ENCODE measurements around the gene EHMT1.
"Not testable (repeated sequence)": the region's sequence is repeated elsewhere in the genome, so short reads cannot be mapped to it uniquely, and the experiment has no call there.

The EHMT1 gene

DNA sequence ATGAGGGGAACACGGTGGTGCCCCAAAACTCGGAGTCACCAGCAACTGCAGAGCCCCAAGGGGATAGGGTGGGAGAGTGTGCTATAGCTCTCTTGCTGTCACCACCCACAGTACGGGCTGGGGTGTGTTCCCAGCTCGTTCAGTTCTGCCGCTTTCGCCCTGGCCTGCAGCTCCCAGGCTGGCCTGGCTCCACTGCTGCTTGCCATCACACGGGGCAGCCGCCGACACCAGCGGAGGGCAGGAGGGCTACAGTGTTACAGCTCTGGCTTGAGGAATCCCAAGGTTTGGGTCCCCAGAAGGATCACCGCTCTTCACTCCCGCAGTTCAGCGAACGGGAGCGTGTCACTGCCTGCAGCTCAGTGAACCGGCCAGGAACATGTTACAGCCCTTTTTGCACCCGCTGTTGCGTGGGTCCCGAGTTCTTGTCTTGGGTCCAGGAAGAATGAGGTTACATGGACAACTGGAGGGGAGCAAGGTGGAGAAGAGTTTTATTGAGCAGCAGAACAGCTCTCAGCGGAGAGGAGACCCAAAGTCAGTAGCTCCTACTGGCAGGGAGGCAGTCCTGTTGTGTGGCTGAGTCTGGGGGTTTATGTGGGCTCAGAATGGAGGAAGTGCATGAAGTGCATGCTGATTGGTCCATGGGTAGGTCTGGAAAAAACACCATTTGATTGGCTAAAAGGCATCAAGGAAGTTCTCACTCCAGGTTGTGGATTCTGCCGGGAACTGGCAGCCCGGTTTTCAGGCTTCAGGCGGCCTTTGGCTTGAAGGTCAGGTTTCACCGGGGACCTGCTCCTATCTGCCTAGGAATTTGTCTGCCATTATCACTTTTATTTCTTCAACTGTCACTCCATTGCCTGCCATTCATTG, 113.4 kb downstream of the EHMT1 start:
- POLR2A ChIA-PET = no interaction called here
- H3K4me1 ChIP-seq (ENCODE audit: control extremely low read depth in 1 of 4, control insufficient read depth in 4 of 4, insufficient read depth in 4 of 4, low read length in 3 of 4) = no peaks in the 10 kb centered on the region
- CTCF ChIA-PET = interaction anchor here (0.8 kb wide), 1 partner anchor 153 kb away, joined by 3 read pairs; no protein-coding TSS in a partner anchor
- peaks cover 55 to 92% (median 75%) of the 10 kb centered on the region in 4 experiments for H3K36me3 ChIP-seq (ENCODE audit: control insufficient read depth in 4 of 4, insufficient read depth in 4 of 4, low read length in 3 of 4)
- H3K27ac ChIP-seq (ENCODE audit: insufficient read depth in 1 of 2, low read depth in 1 of 2, low read length in 2 of 2, poor library complexity in 1 of 2, severe bottlenecking in 2 of 2) = no peak overlapping the region
- peaks cover 10 to 40% (median 20%) of the 10 kb centered on the region in 5 experiments for H3K9me3 ChIP-seq (ENCODE audit: control extremely low read depth in 1 of 5, control insufficient read depth in 4 of 5, insufficient read depth in 2 of 5, low read depth in 1 of 5, low read length in 4 of 5)
- DNase-seq = no peak
- H3K4me3 ChIP-seq (ENCODE audit: control insufficient read depth in 1 of 7, extremely low read depth in 1 of 7, insufficient read depth in 4 of 7, low read depth in 2 of 7, low read length in 6 of 7) = no peak overlapping the region
- no peaks in the 10 kb centered on the region for H3K27me3 ChIP-seq (replicated peaks in 2 of 5; ENCODE audit: control insufficient read depth in 4 of 5, insufficient read depth in 5 of 5, low read length in 4 of 5)
- 98% methylated on average over 22 of the region's 24 CpGs for WGBS (ENCODE audit: insufficient coverage)

DNA sequence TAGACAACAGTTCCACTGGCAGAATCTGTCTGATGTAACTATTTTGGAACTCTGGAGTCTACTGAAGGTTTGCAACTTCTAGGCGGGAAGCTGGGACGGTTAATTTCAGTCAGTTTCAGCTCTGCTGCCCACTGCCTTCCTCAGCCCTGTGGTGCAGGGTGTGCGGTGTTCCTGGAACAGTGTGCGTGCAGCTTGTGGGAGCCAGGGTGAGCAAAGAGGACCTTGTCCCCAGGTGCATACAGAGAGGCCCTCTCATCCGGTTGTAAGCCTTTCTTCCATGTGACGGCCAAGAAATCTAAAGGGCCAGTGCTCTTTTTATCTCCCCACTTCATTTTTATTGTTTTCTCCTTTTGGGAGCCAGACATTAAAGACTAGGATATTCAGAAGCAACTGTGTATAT, 114.6 kb downstream of the EHMT1 start:
- H3K27ac ChIP-seq (ENCODE audit: insufficient read depth in 1 of 2, low read depth in 1 of 2, low read length in 2 of 2, poor library complexity in 1 of 2, severe bottlenecking in 2 of 2) = no peak overlapping the region
- POLR2A ChIA-PET = no interaction called here
- WGBS (ENCODE audit: insufficient coverage) = 99% methylated on average over 4 of the region's 6 CpGs
- H3K9me3 ChIP-seq (ENCODE audit: control extremely low read depth in 1 of 5, control insufficient read depth in 4 of 5, insufficient read depth in 2 of 5, low read depth in 1 of 5, low read length in 4 of 5) = peaks cover 10 to 40% (median 20%) of the 10 kb centered on the region in 5 experiments
- peaks cover 47 to 84% (median 69%) of the 10 kb centered on the region in 4 experiments for H3K36me3 ChIP-seq (ENCODE audit: control insufficient read depth in 4 of 4, insufficient read depth in 4 of 4, low read length in 3 of 4)
- H3K4me1 ChIP-seq (ENCODE audit: control extremely low read depth in 1 of 4, control insufficient read depth in 4 of 4, insufficient read depth in 4 of 4, low read length in 3 of 4) = no peaks in the 10 kb centered on the region
- no peak overlapping the region for H3K4me3 ChIP-seq (ENCODE audit: control insufficient read depth in 1 of 7, extremely low read depth in 1 of 7, insufficient read depth in 4 of 7, low read depth in 2 of 7, low read length in 6 of 7)
- DNase-seq = no peak
- CTCF ChIA-PET = no interaction called here
- H3K27me3 ChIP-seq (replicated peaks in 2 of 5; ENCODE audit: control insufficient read depth in 4 of 5, insufficient read depth in 5 of 5, low read length in 4 of 5) = no peaks in the 10 kb centered on the region

DNA sequence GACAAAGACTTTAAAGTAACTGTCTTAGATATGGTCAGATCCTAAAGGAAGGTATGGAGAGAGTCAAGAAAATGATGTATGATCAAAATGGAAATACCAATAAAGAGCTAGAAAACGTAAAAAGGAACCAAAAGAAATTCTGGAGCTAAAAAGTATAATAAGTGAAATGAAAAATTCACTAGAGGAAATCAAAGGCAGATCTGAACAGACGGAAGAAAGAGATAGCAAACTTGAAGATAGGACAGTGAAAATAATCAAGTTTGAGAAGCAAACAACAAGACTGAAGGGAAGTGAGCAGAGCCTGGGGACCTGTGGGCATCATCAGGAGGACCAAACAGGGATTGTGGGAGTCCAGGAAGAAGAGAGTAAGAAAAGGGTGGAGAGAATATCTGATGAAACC, 115.4 kb downstream of the EHMT1 start:
- DNase-seq = peak in 1 of 3 donors; percentile 26
- POLR2A ChIA-PET = no interaction called here
- CTCF ChIA-PET = interaction anchor here (1.8 kb wide), 1 partner anchor 9 kb away, joined by 4 read pairs; no protein-coding TSS in a partner anchor
- no peaks in the 10 kb centered on the region for H3K4me1 ChIP-seq (ENCODE audit: control extremely low read depth in 1 of 4, control insufficient read depth in 4 of 4, insufficient read depth in 4 of 4, low read length in 3 of 4)
- H3K27me3 ChIP-seq (replicated peaks in 2 of 5; ENCODE audit: control insufficient read depth in 4 of 5, insufficient read depth in 5 of 5, low read length in 4 of 5) = no peaks in the 10 kb centered on the region
- H3K36me3 ChIP-seq (ENCODE audit: control insufficient read depth in 4 of 4, insufficient read depth in 4 of 4, low read length in 3 of 4) = peaks cover 42 to 77% (median 64%) of the 10 kb centered on the region in 4 experiments
- no peak overlapping the region for H3K4me3 ChIP-seq (ENCODE audit: control insufficient read depth in 1 of 7, extremely low read depth in 1 of 7, insufficient read depth in 4 of 7, low read depth in 2 of 7, low read length in 6 of 7)
- 100% methylated on average over 2 of the region's 2 CpGs for WGBS (ENCODE audit: insufficient coverage)
- H3K27ac ChIP-seq (ENCODE audit: insufficient read depth in 1 of 2, low read depth in 1 of 2, low read length in 2 of 2, poor library complexity in 1 of 2, severe bottlenecking in 2 of 2) = no peak overlapping the region
- H3K9me3 ChIP-seq (ENCODE audit: control extremely low read depth in 1 of 5, control insufficient read depth in 4 of 5, insufficient read depth in 2 of 5, low read depth in 1 of 5, low read length in 4 of 5) = peaks cover 10 to 40% (median 20%) of the 10 kb centered on the region in 5 experiments

DNA sequence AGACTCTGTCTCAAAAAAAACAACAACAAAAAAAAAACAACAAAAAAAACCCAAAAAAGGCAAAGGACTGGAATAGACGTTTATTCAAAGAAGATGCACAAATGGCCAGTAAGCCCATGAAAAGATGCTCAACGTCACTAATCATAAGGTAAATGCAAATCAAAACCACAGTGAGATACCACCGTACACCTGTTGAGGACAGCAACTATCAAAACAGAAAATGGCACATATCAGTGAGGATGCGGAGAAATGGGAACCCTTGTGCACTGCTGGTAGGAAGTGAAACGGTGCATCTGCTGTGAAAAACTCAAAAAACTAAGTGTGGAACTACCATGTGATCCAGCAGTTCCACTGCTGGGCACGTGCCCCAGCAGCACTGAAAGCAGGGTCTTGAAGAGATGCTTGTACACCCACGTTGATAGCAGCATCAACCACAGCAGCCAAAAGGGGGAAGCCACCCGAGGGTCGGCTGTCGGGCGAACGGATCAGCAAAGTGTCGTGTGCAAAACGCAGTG, 119.4 kb downstream of the EHMT1 start:
- H3K27ac ChIP-seq (ENCODE audit: insufficient read depth in 1 of 2, low read depth in 1 of 2, low read length in 2 of 2, poor library complexity in 1 of 2, severe bottlenecking in 2 of 2); H3K4me1 ChIP-seq (ENCODE audit: control extremely low read depth in 1 of 4, control insufficient read depth in 4 of 4, insufficient read depth in 4 of 4, low read length in 3 of 4); POLR2A ChIA-PET; H3K27me3 ChIP-seq (replicated peaks in 2 of 5; ENCODE audit: control insufficient read depth in 4 of 5, insufficient read depth in 5 of 5, low read length in 4 of 5); CTCF ChIA-PET; H3K4me3 ChIP-seq (ENCODE audit: control insufficient read depth in 1 of 7, extremely low read depth in 1 of 7, insufficient read depth in 4 of 7, low read depth in 2 of 7, low read length in 6 of 7); DNase-seq: not testable (repeated sequence)
- H3K9me3 ChIP-seq (ENCODE audit: control extremely low read depth in 1 of 5, control insufficient read depth in 4 of 5, insufficient read depth in 2 of 5, low read depth in 1 of 5, low read length in 4 of 5) = peaks cover 7 to 20% (median 10%) of the 10 kb centered on the region in 5 experiments
- H3K36me3 ChIP-seq (ENCODE audit: control insufficient read depth in 4 of 4, insufficient read depth in 4 of 4, low read length in 3 of 4) = peaks cover 26 to 72% (median 50%) of the 10 kb centered on the region in 4 experiments
- WGBS (ENCODE audit: insufficient coverage) = 98% methylated on average over 5 of the region's 14 CpGs

DNA sequence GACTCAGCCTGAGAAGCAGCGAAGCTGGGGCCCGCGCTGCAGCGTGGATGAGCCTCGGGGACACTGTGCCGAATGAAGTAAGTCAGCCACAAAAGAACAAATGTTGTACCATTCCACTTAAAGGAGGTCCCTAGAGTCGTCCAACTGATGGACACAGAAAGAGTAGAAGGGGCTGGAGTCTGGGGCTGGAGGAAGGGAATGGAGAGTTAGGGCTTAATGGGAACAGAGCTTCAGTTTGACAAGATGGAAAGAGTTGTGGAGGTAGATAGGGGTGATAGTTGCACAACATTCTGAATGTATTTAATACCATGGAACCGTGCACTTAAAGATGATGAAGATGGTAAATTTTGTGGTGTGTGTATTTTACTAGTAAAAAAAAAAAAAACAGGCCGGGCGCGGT, 119.9 kb downstream of the EHMT1 start:
- POLR2A ChIA-PET = interaction anchor here (0.6 kb wide), 1 partner anchor 46 kb away, joined by 3 read pairs; no protein-coding TSS in a partner anchor
- Histone ChIP-seq H3K4me1 (ENCODE audit: control extremely low read depth in 1 of 4, control insufficient read depth in 4 of 4, insufficient read depth in 4 of 4, low read length in 3 of 4) (no peaks in the 10 kb centered on the region), H3K4me3 (ENCODE audit: control insufficient read depth in 1 of 7, extremely low read depth in 1 of 7, insufficient read depth in 4 of 7, low read depth in 2 of 7, low read length in 6 of 7) (no peak overlapping the region), H3K9me3 (ENCODE audit: control extremely low read depth in 1 of 5, control insufficient read depth in 4 of 5, insufficient read depth in 2 of 5, low read depth in 1 of 5, low read length in 4 of 5) (peaks cover 3 to 16% (median 8%) of the 10 kb centered on the region in 5 experiments), H3K36me3 (ENCODE audit: control insufficient read depth in 4 of 4, insufficient read depth in 4 of 4, low read length in 3 of 4) (peaks cover 25 to 72% (median 50%) of the 10 kb centered on the region in 4 experiments), H3K27me3 (replicated peaks in 2 of 5; ENCODE audit: control insufficient read depth in 4 of 5, insufficient read depth in 5 of 5, low read length in 4 of 5) (no peaks in the 10 kb centered on the region), H3K27ac (ENCODE audit: insufficient read depth in 1 of 2, low read depth in 1 of 2, low read length in 2 of 2, poor library complexity in 1 of 2, severe bottlenecking in 2 of 2) (no peak overlapping the region)
- 100% methylated on average over 2 of the region's 11 CpGs for WGBS (ENCODE audit: insufficient coverage)
- no peak for DNase-seq
- CTCF ChIA-PET = no interaction called here

DNA sequence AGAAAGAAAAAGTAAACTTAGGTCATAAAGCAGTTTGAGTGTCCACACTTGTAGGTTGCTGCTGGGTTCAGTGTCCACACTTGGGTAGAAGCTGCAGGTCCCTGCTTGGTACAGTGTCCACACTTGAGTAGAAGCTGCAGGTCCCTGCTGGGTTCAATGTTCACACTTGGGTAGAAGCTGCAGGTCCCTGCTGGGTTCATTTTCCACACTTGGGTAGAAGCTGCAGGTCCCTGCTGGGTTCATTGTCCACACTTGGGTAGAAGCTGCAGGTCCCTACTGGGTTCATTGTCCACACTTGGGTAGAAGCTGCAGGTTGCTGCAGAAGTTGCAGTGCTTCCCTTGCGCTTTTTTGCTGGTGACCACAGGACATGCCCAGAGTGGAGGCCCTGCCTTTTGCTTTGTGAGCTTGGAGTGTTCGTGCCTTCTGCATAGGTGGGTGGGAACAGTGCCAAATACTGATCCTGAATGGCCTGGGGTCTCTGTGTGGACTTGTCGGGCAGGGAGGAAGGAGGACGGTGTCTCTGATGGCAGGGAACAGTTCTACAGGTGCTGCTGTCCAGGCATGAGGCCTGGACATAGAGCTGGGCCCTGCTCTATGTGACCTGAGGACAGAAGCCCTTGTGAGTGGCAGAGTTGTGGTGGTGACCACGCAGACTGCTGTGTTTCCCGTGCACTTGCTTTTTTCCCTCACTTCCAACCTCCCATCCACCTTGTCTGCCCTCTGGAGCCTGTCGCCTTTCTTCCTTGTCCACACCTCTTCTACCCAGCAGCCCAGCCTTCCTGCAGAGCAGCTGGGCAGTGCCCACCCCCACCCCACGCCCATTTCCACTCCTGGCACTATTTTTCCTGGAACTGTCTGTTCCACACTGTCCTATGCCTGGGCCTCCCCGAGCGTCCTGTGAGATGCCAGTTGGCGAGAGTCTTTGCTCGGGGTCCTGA, 120.8 kb downstream of the EHMT1 start:
- no peak for DNase-seq
- ChIA-PET POLR2A (interaction anchor here (0.6 kb wide), 1 partner anchor 45 kb away, joined by 3 read pairs; no protein-coding TSS in a partner anchor), CTCF (no interaction called here)
- Histone ChIP-seq H3K4me3 (ENCODE audit: control insufficient read depth in 1 of 7, extremely low read depth in 1 of 7, insufficient read depth in 4 of 7, low read depth in 2 of 7, low read length in 6 of 7) (no peak overlapping the region), H3K9me3 (ENCODE audit: control extremely low read depth in 1 of 5, control insufficient read depth in 4 of 5, insufficient read depth in 2 of 5, low read depth in 1 of 5, low read length in 4 of 5) (peaks cover under 1 to 6% (median 2%) of the 10 kb centered on the region in 5 experiments), H3K27ac (ENCODE audit: insufficient read depth in 1 of 2, low read depth in 1 of 2, low read length in 2 of 2, poor library complexity in 1 of 2, severe bottlenecking in 2 of 2) (peak overlapping the region in 1 of 2 experiments; percentile 5), H3K36me3 (ENCODE audit: control insufficient read depth in 4 of 4, insufficient read depth in 4 of 4, low read length in 3 of 4) (peaks cover 19 to 72% (median 48%) of the 10 kb centered on the region in 4 experiments), H3K4me1 (ENCODE audit: control extremely low read depth in 1 of 4, control insufficient read depth in 4 of 4, insufficient read depth in 4 of 4, low read length in 3 of 4) (peaks cover 0 to 4% (median 3%) of the 10 kb centered on the region in 4 experiments), H3K27me3 (replicated peaks in 2 of 5; ENCODE audit: control insufficient read depth in 4 of 5, insufficient read depth in 5 of 5, low read length in 4 of 5) (no peaks in the 10 kb centered on the region)
- 99% methylated on average over 11 of the region's 12 CpGs for WGBS (ENCODE audit: insufficient coverage)
